Astrocyte (in vitro differentiated cells and primary cell): Measurements from ENCODE around the gene COL27A1.

Source experiments
- CTCF ChIP-seq: IDR thresholded peaks from 2 replicates; pipeline ENCODE4 v1.5.1; 2011; ENCODE audit warnings: low read depth, mild to moderate bottlenecking, inconsistent platforms, low read length, moderate library complexity; ENCODE audit not compliant: insufficient read depth
- EZH2 ChIP-seq: IDR thresholded peaks from 2 replicates; pipeline ENCODE4 v1.6.1; 2012; ENCODE audit warnings: mild to moderate bottlenecking, low read length, inconsistent platforms; ENCODE audit not compliant: insufficient read depth

GRCh38 chr9:114334490-114334889 is 179.2 kb downstream of the COL27A1 start:
- TF ChIP-seq EZH2 (no peak), CTCF (no peak)
